ENCODE data around the gene MINDY1. TPM values are rescaled to one million over a fixed set of nuclear protein-coding genes. Genes with fewer than 3 reads are reported as not detected.

MINDY1 gene
- total and polyA plus RNA-seq, 10 of the 15 experiments (the other 5 are each of a cell fraction or from before 2014, with no cell fraction given) = 0.48 to 8.8 (median 5.0) TPM

- TF ChIP-seq BHLHE40 (IDR thresholded peaks at IDR 0.05; ENCODE audit: borderline replicate concordance in 1 of 2, low read depth in 2 of 2, low read length in 1 of 2) (no peak), STAT1 (conservative IDR thresholded peaks at IDR 0.05) (no peak), CHD2 (IDR thresholded peaks at IDR 0.05; ENCODE audit: borderline replicate concordance, low read depth, low read length) (peak; percentile 70; the same call in 1 of the 2 replicates), ZSCAN29 (IDR thresholded peaks at IDR 0.05) (no peak), NRF1 (conservative IDR thresholded peaks at IDR 0.05; ENCODE audit: low read depth, low read length) (peak; percentile 40), TAF1 (IDR thresholded peaks at IDR 0.05; ENCODE audit: borderline replicate concordance, low read depth, low read length) (peak; percentile 30; the same call in 1 of the 2 replicates), BMI1 (IDR thresholded peaks at IDR 0.05; ENCODE audit: borderline replicate concordance) (no peak), ESRRA (IDR thresholded peaks at IDR 0.05; ENCODE audit: low read length) (0 out of 2 replicates have a peak, but pooled peaks have one; percentile 40), SMARCA5 (IDR thresholded peaks at IDR 0.05) (no peak), DPF2 (IDR thresholded peaks at IDR 0.05) (no peak), SMC3 (IDR thresholded peaks at IDR 0.05; ENCODE audit: borderline replicate concordance, low read length) (no peak), E2F4 (IDR thresholded peaks at IDR 0.05; ENCODE audit: low read depth, low read length) (peak; percentile 54; the same call in 1 of the 2 replicates), MYC (IDR thresholded peaks at IDR 0.05; ENCODE audit: insufficient read depth, insufficient read length, insufficient replicate concordance, low read length, severe bottlenecking) (no peak), ZNF24 (IDR thresholded peaks at IDR 0.05) (no peak), ZNF592 (IDR thresholded peaks at IDR 0.05) (no peak), ZZZ3 (IDR thresholded peaks at IDR 0.05; ENCODE audit: control insufficient read depth, insufficient read length, low read depth) (no peak), GATAD2B (conservative IDR thresholded peaks at IDR 0.05; ENCODE audit: low read depth) (0 out of 2 replicates have a peak, but pooled peaks have one; percentile 22), RBBP5 (conservative IDR thresholded peaks at IDR 0.05) (no peak), SIX5 (IDR thresholded peaks at IDR 0.05; ENCODE audit: low read depth, low read length, severe bottlenecking) (no peak), FOXK2 (IDR thresholded peaks at IDR 0.05) (no peak), TCF3 (IDR thresholded peaks at IDR 0.05; ENCODE audit: borderline replicate concordance, insufficient read depth, low read depth, low read length) (no peak)
- TF ChIP-seq, protein P1, sequence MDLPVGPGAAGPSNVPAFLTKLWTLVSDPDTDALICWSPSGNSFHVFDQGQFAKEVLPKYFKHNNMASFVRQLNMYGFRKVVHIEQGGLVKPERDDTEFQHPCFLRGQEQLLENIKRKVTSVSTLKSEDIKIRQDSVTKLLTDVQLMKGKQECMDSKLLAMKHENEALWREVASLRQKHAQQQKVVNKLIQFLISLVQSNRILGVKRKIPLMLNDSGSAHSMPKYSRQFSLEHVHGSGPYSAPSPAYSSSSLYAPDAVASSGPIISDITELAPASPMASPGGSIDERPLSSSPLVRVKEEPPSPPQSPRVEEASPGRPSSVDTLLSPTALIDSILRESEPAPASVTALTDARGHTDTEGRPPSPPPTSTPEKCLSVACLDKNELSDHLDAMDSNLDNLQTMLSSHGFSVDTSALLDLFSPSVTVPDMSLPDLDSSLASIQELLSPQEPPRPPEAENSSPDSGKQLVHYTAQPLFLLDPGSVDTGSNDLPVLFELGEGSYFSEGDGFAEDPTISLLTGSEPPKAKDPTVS (IDR thresholded peaks at IDR 0.05; ENCODE audit: low read depth, low read length) = no peak
- TF ChIP-seq, protein P2, sequence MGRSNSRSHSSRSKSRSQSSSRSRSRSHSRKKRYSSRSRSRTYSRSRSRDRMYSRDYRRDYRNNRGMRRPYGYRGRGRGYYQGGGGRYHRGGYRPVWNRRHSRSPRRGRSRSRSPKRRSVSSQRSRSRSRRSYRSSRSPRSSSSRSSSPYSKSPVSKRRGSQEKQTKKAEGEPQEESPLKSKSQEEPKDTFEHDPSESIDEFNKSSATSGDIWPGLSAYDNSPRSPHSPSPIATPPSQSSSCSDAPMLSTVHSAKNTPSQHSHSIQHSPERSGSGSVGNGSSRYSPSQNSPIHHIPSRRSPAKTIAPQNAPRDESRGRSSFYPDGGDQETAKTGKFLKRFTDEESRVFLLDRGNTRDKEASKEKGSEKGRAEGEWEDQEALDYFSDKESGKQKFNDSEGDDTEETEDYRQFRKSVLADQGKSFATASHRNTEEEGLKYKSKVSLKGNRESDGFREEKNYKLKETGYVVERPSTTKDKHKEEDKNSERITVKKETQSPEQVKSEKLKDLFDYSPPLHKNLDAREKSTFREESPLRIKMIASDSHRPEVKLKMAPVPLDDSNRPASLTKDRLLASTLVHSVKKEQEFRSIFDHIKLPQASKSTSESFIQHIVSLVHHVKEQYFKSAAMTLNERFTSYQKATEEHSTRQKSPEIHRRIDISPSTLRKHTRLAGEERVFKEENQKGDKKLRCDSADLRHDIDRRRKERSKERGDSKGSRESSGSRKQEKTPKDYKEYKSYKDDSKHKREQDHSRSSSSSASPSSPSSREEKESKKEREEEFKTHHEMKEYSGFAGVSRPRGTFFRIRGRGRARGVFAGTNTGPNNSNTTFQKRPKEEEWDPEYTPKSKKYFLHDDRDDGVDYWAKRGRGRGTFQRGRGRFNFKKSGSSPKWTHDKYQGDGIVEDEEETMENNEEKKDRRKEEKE (IDR thresholded peaks at IDR 0.05) = no peak
Measured at GRCh38 chr1:151047591-151047924, 40.9 kb upstream of the MINDY1 start, which contains the start of gene C1orf56 (continued).
